HuH-7 (cell line): ENCODE data around the gene RGMB.
"Not testable (repeated sequence)": the region's sequence is repeated elsewhere in the genome, so short reads cannot be mapped to it uniquely, and the experiment has no call there.

Experiments used
- DNase-seq: peaks from one replicate; pipeline ENCODE4 v3.0.0; 2011; ENCODE audit warnings: low spot score

Gene RGMB, protein sequence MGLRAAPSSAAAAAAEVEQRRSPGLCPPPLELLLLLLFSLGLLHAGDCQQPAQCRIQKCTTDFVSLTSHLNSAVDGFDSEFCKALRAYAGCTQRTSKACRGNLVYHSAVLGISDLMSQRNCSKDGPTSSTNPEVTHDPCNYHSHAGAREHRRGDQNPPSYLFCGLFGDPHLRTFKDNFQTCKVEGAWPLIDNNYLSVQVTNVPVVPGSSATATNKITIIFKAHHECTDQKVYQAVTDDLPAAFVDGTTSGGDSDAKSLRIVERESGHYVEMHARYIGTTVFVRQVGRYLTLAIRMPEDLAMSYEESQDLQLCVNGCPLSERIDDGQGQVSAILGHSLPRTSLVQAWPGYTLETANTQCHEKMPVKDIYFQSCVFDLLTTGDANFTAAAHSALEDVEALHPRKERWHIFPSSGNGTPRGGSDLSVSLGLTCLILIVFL

DNA sequence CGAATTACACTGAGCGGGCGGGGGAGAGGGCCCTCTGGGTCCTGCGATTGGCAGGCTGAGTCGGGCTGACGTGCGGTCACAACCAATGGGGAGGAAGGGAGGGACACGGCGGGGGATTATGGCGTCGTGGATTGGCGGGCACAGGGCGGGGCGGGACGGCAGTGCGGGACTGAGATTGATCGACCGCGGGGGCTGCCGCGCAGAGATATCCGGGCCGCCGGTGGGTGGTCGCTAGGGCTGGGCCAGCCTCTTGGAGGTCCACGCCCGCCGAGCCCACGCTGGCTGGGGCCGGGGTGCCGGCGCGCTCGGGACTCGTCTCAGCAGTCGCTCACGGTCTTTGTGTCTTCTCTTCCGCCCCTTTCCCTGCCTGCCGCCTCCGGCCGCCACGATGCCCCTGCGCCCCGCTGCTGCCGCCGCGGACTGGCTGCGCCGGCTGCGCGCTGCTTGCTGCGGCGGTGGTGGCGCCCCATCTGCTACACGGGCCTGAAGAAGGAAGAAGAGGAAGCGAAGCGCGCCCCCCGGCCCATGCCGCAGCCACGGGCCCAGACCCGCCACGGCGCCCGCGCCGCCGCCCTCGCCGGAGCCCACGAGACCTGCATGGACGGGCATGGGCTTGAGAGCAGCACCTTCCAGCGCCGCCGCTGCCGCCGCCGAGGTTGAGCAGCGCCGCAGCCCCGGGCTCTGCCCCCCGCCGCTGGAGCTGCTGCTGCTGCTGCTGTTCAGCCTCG lies at the start of gene RGMB:
Gene RGMB (plus strand): TSS at position 200 of the 728 bp plus-strand sequence. CDS start 408 bp downstream, at position 608.
- DNase-seq, result peak; percentile 95

DNA sequence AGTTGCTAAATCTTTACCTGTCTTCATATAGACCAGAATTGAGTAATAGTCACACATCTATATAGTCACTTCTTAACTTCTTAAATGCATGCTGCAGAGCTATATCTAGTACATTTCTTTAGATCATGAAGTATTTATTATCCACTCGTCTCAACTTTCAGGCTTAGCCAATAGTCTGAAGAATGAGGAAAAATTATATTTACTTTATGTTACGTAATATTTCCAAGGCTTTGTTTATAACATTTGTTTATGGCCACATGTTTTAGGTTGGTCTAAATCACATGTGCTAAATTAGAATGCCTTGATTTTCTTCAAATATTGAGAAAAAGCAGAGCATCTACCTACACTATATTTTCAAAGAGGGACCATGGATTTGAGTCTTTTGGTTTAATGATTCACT lies 47.2 kb upstream of the RGMB start:
- no peak for DNase-seq

DNA sequence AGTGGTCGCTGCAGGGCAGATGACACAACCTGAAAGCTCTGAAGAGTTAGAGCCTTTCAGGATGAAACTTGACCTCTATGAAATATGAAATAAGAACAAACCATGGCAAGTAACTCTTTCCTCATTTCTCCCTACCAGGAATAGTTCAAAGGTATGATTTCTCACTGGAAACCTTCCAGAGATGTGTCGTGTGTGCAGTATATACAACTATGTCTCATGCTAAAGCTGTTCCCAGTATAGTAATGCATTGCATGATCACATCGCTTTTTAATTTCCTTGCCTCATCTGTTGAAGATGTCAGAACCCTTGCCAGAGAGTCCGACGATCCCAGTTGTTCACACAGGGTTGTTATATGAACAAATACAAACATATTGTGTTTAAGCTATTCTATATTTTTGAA lies 45.8 kb upstream of the RGMB start:
- no peak for DNase-seq

DNA sequence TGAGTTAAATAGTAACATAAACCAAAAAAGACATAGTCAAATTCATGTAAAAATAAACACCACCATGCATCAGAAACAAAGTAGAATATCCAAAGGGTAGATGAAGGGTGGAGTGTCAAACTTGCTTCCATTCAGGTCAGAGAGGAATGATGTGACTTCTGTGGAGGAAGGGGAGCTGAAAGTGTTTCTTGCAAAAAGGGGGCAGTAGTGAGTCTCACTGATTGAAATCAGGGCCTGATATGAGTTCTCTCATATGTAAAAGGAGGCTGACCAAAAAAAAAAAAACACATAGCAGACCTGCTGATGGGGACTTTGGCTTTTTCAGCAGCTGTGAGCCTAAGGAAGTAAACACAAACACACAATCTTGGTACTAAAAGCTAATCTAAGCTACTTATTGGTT lies 38.8 kb upstream of the RGMB start:
- no peak for DNase-seq

DNA sequence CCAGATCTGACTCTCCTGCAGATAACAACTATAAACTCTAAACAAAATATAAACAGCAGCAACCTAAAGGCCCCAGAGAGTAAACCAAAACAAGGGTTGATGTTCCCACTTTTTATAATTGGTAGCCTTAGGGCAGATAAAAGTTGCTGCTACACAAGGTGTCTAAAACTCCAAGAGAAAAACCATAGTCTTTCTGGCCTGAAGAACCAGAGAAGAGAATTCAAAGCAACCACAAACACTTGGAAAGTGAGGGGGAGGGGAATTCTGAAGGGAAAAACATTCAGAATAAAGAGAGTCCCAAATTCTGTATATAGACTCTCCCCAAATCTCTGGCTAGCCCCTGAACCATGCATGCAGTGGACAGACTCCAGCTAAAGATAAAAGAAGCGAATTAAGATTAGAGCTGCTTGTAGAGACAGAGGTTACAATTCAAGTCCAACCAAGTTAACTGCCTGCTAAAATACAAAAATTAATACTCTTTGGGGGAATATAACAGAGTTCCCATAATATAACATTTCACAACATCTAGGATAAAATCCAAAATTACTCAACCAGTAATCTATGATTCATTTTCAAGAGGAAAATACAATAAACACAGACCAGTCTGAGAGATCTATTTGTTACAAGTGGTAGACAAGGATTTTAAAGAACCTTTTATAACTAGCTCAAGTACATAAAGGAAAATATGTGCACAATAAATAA lies 37.5 kb upstream of the RGMB start:
- DNase-seq, result no peak

DNA sequence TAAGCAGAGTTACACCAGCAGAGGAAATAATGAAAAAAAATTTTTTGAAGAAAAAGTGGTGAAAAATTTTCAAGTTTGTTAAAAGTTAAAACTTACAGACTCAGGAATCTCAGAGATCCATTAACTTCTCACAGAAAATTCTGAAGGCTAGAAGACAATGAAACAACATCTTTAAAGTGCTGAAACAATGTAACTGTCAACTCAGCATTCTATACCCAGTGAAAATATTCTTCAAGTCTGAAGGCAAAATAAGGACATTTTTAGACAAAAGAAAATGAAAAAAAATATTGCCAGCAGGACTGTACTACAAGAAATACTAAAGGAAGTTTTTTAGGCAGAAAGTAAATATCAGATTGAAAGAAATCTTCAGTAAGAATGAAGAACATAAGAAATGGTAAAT lies 36.7 kb upstream of the RGMB start:
- DNase-seq, result no peak

DNA sequence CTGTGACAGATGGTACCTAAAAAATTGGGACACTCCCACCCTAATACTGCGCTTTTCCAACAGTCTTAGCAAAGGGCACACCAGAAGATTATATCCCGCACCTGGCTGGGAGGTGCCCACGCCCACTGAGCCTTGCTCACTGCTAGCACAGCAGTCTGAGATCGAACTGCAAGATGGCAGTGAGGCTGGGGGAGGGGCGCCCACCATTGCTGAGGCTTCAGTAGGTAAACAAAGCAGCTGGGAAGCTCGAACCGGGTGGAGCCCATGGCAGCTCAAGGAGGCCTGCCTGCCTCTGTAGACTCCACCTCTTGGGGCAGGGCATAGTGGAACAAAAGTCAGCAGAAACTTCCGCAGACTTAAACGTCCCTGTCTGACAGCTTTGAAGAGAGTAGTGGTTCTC lies 36.0 kb upstream of the RGMB start:
- not testable (repeated sequence) for DNase-seq

DNA sequence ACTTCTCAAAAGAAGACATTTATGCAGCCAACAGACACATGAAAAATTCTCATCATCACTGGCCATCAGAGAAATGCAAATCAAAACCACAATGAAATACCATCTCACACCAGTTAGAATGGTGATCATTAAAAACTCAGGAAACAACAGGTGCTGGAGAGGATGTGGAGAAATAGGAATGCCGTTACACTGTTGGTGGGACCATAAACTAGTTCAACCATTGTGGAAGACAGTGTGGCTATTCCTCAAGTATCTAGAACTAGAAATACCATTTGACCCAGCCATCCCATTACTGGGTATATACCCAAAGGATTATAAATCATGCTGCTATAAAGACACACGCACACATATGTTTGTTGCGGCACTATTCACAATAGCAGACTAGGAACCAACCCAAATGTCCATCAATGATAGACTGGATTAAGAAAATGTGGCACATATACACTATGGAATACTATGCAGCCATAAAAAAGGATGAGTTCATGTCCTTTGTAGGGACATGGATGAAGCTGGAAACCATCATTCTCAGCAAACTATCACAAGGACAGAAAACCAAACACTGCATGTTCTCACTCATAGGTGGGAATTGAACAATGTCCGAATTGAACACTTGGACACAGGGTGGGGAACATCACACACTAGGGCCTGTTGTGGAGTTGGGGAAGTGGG lies 34.8 kb upstream of the RGMB start:
- not testable (repeated sequence) for DNase-seq

DNA sequence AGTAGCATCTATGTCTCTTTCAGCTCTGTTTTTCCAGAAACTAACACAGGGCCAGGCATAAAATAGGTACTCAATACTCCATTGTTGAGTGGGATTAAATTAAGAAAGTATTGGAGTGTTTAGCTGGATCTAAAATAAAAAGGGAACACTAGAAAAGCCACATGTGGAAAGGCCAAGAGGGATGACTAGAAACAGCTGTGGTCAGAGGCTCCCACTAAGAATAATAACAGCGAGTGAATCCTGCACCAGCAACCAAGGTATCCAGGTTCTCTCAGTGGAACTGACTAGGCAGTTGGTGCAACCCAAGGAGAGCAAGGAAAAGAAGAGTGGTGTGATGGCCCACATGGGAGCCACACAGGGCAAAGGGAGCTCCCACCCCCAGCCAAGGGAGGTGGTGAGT lies 31.5 kb upstream of the RGMB start:
- DNase-seq, result no peak

DNA sequence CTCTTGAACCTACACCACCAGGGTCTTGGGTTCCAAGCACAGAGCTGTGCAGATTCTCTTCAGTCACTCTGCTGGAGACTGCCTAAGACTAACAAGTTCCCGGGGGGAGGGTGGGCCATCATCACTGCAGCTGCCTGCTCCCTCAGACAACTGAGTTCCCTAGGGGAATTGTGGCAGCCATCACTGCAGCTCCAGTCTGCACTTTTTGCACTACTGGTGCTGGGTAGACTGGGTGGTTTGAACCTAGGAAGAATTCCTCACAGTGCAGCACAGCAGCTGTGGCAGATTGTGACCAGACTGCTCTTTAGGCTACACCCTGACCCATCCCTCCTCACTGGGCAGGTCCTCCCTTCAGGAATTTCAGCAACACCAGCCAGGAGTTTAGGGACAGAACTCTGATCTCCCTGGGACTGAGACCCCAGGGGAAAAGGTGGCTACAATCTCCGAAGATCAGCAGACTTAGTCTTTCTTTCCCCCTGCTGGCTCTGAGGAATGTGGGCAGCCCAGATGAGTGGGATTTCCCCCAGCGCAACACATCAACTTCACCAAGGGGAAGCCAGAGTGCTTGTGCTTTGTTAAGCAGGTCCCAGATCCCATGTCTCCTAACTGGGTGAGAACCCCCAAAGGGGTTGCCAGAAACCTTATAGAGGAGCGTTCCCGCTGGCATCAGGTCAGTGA lies 30.9 kb upstream of the RGMB start:
- DNase-seq, result no peak

DNA sequence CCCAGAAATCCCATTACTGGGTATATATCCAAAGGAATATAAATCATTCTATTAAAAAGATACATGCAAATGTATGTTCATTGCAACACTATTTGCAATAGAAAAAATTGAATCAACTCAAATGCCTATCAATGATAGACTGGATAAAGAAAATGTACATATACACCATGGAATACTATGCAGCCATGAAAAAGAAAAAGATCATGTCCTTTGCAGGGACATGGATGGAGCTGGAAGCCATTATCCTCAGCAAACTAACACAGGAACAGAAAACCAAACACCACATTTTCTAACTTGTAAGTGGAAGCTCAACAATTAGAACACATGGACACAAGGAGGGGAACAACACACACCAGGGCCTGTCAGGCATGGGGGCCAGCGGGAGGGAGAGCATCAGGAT lies 25.2 kb upstream of the RGMB start:
- DNase-seq, result not testable (repeated sequence)

DNA sequence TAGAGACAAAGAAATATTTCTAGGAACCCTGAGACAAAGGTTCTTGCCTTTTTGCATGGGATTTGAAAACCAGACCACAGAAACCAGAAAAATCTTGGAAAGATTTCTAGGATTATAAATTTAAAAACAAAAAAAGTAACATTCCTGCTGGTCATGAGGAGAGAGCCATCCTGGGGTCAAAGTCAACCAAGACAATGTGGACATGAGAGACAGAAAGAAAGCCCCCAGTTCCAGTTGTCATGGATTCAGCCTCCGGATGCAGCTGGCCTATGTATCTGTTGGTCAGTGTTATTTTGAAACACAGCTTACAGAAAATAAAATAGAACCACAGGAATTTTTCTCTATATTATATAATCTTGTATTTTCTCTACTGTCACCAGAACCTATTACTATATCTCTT lies 24.4 kb upstream of the RGMB start:
- no peak for DNase-seq

DNA sequence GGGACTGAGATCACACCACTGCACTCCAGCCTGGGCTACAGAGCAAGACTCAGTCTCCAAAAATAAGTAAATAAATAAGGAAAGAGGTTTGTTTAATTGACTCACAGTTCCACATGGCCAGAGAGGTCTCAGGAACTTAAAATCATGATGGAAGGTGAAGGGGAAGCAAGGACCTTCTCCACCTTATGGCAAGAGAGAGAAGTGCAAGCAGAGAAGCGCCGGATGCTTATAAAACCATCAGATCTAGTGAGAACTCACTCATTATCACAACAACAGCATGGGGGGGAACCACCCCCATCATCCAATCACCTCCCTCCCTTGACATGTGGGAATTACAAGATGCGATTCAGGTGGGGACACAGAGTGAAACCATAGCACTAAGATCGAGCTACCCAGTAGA lies 22.8 kb upstream of the RGMB start:
- no peak for DNase-seq

DNA sequence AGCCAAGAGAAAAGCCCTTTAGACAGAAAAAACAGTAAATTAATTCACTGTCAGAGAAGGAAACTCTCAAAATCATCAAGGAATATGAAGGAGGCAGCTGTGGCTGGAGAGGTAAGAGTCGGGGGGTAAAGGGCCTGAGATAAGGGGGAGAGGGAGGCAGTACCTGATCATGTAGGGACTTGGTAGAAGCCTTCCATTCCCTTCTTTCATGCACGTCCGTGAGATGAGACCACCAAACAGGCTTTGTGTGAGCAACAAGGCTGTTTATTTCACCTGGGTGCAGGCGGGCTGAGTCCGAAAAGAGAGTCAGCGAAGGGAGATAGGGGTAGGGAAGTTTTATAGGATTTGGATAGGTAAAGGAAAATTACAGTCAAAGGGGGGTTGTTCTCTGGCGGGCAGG lies 21.1 kb upstream of the RGMB start:
- not testable (repeated sequence) for DNase-seq

DNA sequence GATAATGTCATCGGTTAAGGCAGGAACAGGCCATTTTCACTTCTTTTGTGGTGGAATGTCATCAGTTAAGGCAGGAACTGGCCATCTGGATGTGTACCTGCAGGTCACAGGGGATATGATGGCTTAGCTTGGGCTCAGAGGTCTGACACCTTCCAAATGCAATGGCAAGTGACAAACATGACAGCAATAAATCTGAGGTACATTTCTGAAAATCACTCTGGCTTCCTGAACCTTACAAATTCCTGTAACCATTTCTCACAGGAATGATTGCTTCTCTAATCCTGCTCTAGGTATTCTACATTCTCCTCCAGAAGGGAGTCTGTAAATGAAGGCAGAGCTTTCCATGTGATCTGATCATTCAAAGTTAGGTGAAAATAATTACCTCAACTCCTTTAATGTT lies 20.7 kb upstream of the RGMB start:
- not testable (repeated sequence) for DNase-seq

DNA sequence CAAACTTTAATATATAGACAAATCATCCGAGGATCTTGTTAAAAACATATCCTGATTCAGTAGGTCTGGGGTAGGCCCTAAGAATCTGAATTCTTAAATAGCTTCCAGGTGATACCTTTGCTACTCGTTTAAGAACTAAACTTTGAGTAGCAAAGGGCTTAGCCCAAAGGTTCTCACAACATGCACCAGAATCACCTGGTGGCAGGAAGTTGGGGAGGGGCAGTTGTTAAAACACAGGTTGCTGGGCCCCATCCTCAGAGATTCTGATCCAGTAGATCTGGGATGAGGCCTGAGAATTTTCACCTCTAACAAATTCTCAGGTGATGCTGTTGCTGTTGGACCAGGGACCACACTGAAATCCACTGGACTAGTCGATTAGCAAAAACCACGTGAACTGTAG lies 20.0 kb upstream of the RGMB start:
- DNase-seq, result no peak

DNA sequence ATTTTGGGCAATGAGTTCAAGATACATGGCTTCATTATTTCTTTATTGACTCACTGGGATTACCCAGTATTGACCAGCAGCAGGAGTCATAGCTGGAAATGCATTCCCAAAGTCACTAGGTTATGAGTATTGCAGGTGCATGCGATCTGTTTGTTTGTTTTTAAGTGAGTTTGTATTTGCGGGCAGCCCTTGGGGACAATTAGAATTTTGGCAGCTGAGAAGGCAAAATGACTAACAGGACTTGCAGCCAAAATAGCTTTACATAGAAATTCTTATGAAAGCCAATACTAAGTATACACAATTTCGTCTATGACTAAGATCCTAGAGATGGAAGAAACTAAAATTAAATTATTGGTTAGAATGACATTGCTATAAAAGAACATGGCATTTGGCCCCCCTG lies 18.1 kb upstream of the RGMB start:
- DNase-seq, result no peak

DNA sequence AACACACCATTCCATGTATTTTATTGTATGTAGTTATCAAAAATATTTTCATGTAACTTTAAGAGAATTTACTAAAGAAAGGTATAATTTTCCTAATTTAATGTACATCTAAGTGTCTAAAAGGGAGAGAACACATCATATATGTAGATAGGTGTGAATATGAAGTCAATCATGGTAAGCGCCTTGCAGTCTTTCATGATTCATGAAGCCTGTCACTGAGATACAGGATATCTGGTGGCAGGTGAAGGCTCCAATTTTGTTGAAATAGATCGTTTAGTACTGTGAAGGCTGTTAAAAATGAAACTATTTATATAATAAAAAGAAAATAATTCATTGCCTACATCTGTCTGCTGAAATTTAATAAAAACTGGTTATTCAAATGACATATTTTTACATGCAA lies 15.5 kb upstream of the RGMB start:
- DNase-seq, result no peak

DNA sequence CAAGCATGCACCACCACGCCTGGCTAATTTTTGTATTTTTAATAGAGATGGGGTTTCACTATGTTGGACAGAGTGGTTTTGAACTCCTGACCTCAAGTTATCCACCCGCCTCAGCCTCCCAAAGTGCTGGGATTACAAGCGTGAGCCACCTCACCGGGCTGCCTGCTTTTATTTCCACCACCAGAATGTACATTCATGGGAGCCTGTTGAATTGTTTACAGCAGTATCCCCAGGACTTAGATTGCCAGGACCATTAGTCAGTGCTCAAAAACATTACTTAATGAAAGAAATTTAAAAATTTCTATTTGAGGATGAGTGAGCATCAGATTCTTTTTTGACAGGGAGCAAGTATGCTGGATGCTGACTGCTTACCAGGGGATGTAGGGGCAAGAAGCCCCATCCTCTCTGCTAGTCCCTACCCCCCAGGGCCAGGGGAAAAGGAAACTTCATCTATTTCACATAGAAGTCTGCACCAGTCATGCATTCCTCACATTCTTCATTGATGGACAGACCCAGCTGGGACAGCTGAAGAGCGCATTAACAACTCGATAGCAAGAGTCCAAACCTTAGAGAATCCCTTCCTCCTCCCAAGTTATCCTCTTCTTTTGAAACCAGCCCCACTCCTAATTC lies 10.3 kb upstream of the RGMB start:
- DNase-seq, result no peak

DNA sequence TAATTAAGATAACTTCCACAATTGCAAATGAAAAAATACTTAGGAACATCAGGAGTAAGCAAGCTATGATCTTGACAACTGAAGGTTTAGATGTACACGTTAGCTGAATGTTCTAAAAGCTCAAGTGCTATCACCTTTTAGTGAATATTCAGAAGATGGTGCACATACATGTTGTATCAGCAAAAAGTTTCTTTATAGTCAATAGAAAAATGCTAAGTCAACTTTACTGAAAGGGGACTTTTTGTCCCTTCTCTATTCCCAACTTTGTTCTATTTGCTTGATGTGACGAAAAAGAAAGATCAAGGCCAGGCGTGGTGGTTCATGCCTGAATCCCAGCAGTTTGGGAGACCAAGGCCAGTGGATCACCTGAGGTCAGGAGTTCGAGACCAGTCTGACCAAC lies 7.6 kb upstream of the RGMB start:
- DNase-seq, result no peak

DNA sequence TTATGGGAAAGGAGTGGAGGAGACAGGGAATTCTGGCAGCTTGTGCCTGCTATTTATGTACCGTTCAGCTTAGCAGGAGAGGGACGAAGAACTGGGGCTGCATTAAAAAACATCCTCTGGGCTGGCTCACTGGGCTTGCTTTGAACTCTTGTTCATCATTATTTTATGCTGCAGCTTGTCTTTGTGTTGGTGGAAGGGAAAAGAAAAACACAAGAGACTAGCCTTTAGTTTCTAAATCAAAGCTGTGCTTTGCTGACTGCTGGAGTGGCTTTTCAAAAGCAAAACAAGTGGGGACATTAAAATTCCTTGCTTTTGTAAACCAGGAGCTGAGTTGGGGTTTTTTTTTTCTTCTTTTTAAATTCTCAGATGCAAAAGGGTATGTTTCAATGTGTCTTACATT lies 5.9 kb upstream of the RGMB start:
- DNase-seq, result no peak
